Measurements from ENCODE around the gene STAP1. TPM values are rescaled to one million over a fixed set of nuclear protein-coding genes. Genes with fewer than 3 reads are reported as not detected.

STAP1 gene
- not detected in 2 replicates for total RNA-seq

- DNase-seq (ENCODE audit: insufficient read length, low spot score, missing footprints): no peak
- no peak within 1 kb of the TSS for H3K4me2 ChIP-seq (ENCODE audit: insufficient read depth, low read length)
- no peak for TF ChIP-seq CTCF (IDR thresholded peaks at IDR 0.05; ENCODE audit: extremely low read depth, low read depth, low read length)
- H3K27ac ChIP-seq (ENCODE audit: low read depth, low read length): no peak within 1 kb of the TSS
- H3K79me2 ChIP-seq (ENCODE audit: insufficient read depth, low read length): no peaks in the 10 kb centered on the region
- no peaks in the 10 kb centered on the region for H3K9me3 ChIP-seq (ENCODE audit: low read depth, low read length)
- no peaks in the 10 kb centered on the region for H4K20me1 ChIP-seq (ENCODE audit: insufficient read depth, low read length)
- H3K4me1 ChIP-seq (ENCODE audit: insufficient read depth, low read length): no peaks in the 10 kb centered on the region
- no peak within 1 kb of the TSS for H3K4me3 ChIP-seq (ENCODE audit: insufficient read depth, low read length)
- no peaks in the 10 kb centered on the region for H3K27me3 ChIP-seq (ENCODE audit: insufficient read depth, low read length)
- no peaks in the 10 kb centered on the region for H3K36me3 ChIP-seq (ENCODE audit: insufficient read depth, low read length)
- no peak within 1 kb of the TSS for H2AFZ ChIP-seq (ENCODE audit: low read length)
These were observed at the start of gene STAP1 for GRCh38 chr4:67558493-67558892. Gene STAP1, plus strand, starts transcription at chr4:67558727. Its CDS starts 83 bp downstream, at chr4:67558810.

- H3K79me2 ChIP-seq (ENCODE audit: insufficient read depth, low read length): no peaks in the 10 kb centered on the region
- H3K4me2 ChIP-seq (ENCODE audit: insufficient read depth, low read length): no peak overlapping the region
- no peak overlapping the region for H3K27ac ChIP-seq (ENCODE audit: low read depth, low read length)
- no peak overlapping the region for H3K4me3 ChIP-seq (ENCODE audit: insufficient read depth, low read length)
- TF ChIP-seq CTCF (IDR thresholded peaks at IDR 0.05; ENCODE audit: extremely low read depth, low read depth, low read length): no peak
- H3K36me3 ChIP-seq (ENCODE audit: insufficient read depth, low read length): peaks cover 4% of the 10 kb centered on the region
- H4K20me1 ChIP-seq (ENCODE audit: insufficient read depth, low read length): no peaks in the 10 kb centered on the region
- H2AFZ ChIP-seq (ENCODE audit: low read length): no peak overlapping the region
- H3K9me3 ChIP-seq (ENCODE audit: low read depth, low read length): no peaks in the 10 kb centered on the region
- no peaks in the 10 kb centered on the region for H3K27me3 ChIP-seq (ENCODE audit: insufficient read depth, low read length)
- no peak for DNase-seq (ENCODE audit: insufficient read length, low spot score, missing footprints)
- H3K4me1 ChIP-seq (ENCODE audit: insufficient read depth, low read length): no peaks in the 10 kb centered on the region
These were observed 46.0 kb upstream of the STAP1 start for GRCh38 chr4:67512501-67512900.

- Histone ChIP-seq H3K4me3 (ENCODE audit: insufficient read depth, low read length) (no peak overlapping the region), H4K20me1 (ENCODE audit: insufficient read depth, low read length) (no peaks in the 10 kb centered on the region), H3K79me2 (ENCODE audit: insufficient read depth, low read length) (peaks cover 31% of the 10 kb centered on the region), H3K4me2 (ENCODE audit: insufficient read depth, low read length) (no peak overlapping the region), H3K4me1 (ENCODE audit: insufficient read depth, low read length) (no peaks in the 10 kb centered on the region), H2AFZ (ENCODE audit: low read length) (no peak overlapping the region), H3K9me3 (ENCODE audit: low read depth, low read length) (no peaks in the 10 kb centered on the region), H3K27me3 (ENCODE audit: insufficient read depth, low read length) (no peaks in the 10 kb centered on the region), H3K36me3 (ENCODE audit: insufficient read depth, low read length) (peaks cover 13% of the 10 kb centered on the region), H3K27ac (ENCODE audit: low read depth, low read length) (no peak overlapping the region)
- DNase-seq (ENCODE audit: insufficient read length, low spot score, missing footprints): no peak
- no peak for TF ChIP-seq CTCF (IDR thresholded peaks at IDR 0.05; ENCODE audit: extremely low read depth, low read depth, low read length)
These were observed 38.4 kb upstream of the STAP1 start for GRCh38 chr4:67520141-67520540.

- Histone ChIP-seq H3K4me2 (ENCODE audit: insufficient read depth, low read length) (no peak overlapping the region), H3K79me2 (ENCODE audit: insufficient read depth, low read length) (peaks cover 40% of the 10 kb centered on the region), H2AFZ (ENCODE audit: low read length) (no peak overlapping the region), H3K4me3 (ENCODE audit: insufficient read depth, low read length) (no peak overlapping the region), H3K27me3 (ENCODE audit: insufficient read depth, low read length) (no peaks in the 10 kb centered on the region), H3K36me3 (ENCODE audit: insufficient read depth, low read length) (peaks cover 13% of the 10 kb centered on the region), H3K4me1 (ENCODE audit: insufficient read depth, low read length) (no peaks in the 10 kb centered on the region), H4K20me1 (ENCODE audit: insufficient read depth, low read length) (no peaks in the 10 kb centered on the region), H3K9me3 (ENCODE audit: low read depth, low read length) (no peaks in the 10 kb centered on the region), H3K27ac (ENCODE audit: low read depth, low read length) (no peak overlapping the region)
- no peak for TF ChIP-seq CTCF (IDR thresholded peaks at IDR 0.05; ENCODE audit: extremely low read depth, low read depth, low read length)
- no peak for DNase-seq (ENCODE audit: insufficient read length, low spot score, missing footprints)
These were observed 37.0 kb upstream of the STAP1 start for GRCh38 chr4:67521506-67521905.
